NCI-H82 treated with DMSO at 0.1 percent for 48 hours (cell line): ENCODE measurements around the gene ZDHHC4.

Source experiments
- DNase-seq: peaks from one replicate; lab custom pipeline; 2025; ENCODE audit not compliant: unreplicated experiment; lab: John Stamatoyannopoulos, UW

The ZDHHC4 gene

DNA sequence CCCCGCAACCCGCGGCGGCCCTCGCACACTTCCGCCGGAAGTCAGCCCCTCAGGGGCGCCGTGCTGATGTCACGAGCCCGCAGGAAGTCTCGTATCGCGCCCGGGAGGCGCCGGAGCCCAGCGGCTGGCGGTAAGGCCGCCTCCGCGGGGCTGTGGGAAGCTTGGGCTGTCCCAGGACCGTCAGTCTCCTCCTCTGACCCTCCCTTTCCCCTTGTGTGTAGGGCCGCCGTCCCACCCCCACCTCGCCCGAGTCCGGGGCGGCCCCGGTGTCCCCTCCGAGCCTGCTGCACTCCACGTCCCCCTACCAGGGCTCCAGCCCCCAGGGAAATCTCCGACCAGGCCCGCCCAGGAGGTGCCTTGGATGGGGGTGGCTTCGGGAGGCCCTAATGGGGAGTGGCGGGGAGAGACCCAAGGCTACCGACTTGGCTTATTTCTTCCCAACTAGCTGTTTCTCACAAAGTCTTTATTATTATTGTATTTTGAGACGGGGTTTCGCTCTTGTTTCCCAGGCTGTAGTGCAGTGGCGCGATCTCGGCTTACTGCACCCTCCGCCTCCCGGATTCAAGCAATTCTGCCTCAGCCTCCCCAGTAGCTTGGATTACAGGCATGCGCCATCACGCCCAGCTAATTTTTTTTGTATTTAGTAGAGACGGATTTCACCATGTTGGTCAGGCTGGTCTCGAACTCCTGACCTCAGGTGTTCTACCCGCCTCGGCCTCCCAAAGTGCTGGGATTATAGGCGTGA lies at the start of gene ZDHHC4:
Gene ZDHHC4, plus strand, starts transcription at position 86 of the 745 bp plus-strand sequence. CDS start 3,108 bp downstream, outside the sequence.
- DNase-seq, result peak; percentile 47

DNA sequence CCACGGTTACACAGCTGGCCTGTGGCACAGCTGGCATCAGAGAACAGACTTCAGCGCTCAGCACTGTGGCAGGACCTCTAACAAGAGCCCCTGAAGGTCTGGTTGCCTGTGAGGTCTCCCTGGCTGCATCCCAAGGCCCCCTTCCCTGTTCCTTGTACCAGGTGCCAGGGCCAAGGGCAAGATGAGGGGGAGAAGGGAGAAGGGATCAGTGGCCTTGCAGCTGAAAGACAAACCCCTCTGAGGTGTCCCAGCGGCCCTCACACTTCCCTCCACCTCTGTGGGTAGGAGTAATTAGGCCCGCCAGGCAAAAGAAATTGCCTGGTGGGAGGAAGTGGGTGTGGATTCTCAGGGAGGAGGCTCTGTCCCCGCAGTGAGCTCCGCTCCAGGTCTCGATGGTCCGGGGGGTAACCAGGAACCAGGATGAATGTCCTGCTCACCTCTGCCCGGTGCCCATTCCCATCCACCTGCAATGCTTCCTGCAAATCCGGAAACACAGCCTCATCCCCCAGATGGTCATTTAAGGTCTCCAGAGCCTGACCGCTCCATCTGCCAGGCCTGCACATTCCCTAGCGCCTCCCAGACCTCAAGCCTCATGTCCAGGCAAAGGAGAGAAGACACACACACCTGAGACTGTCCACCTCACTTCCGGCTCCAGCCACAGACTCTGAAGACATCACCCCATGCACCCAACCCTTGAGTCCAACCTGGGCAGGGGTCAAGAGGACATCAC lies 48.7 kb upstream of the ZDHHC4 start:
- DNase-seq, result no peak

DNA sequence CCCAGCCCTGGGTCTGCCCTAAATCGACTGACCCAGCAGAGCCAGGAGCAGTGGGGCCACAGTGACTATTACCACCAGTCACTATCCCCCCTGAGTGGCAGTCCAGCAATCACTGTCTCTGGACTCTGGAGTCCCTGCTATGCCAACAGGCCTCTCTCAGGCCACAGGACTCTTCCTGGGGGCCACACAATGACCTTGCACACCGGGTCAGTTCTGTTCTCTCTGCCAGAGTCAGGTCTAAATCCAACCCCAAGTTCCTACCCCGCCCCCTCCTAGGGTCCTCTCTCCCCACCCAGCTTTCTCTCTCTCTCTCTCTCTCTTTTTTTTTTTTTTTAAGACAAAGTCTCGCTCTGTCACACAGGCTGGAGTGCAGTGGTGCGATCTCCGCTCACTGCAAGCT lies 47.6 kb upstream of the ZDHHC4 start:
- DNase-seq, result no peak

DNA sequence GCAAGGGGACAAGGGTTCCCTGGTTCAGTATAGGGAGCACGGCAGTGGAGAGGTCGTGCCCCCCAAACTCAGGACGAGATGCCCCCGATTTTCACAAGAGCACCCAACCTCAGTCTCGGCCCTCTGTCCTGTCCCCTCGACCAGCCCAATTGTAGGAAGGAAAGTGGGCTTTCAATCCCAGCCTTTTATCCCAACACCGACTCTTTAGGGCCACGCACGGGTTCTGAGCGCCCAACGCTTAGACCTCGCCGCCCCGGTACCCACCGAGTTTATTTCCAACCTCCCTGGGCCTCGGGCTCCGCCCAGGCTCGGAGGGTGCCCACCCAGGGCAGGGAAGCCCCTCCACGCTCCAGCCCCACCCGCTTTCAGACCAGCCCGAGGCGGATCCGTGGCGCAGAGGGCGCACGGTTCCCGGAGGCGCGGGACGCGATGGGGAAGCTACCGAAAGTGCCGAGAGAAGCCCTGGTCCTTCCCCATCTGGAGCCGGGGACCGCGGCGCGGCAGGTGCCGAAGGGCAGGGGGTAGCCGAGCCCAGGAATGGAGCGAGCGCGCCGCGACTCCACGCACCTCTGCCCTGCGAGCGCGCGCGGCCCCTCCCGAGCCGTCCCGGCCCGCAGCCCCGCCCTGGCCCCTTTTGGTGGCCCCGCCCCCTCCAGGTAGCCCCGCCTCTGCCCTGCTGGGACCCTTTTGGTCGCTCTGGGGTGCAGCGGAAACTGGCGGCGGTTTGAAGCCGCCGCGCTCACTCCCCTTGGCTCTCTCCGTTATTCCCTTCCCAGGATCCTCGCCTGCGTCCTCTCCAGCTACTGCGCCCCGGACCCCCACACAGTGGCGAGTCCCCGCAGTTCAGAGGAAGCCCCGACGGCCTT lies 46.4 kb upstream of the ZDHHC4 start:
- DNase-seq, result no peak

DNA sequence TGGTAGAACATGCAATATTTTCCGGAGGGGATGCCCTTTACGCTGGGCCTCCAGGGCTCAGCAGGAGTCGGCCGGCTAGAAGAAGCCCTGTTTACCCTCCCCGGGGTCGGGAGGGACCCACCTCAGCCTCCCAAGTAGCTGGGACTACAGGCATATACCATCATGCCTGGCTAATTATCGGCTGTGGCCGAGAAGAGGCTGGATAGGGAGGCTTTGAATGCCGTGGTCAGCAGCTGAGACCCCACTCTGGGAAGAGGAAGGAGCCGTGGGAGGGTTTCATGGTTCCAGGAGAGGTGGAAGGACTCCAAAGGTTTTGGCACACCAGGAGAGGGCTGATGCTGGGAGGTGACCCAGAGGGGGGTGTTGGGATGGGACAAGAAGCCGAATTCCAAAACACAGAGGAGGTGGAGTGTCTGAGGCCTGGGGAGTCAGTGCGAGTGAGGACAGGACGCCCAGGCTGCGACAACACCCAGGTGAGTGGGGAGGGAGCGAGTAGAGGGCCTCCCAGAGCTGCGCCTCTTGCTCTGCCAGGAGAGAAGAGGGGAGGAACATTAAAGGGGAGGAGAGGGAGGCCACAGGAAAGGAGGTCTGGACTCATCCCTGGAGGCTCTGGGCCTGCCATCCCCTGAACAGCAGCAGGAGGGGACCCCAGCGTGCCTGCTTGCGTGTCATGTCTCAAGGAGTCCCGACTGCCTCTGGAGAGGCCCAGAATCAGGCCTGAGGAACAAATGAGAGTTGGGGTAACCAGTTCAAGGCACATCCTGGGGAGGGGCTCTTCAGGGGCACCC lies 45.6 kb upstream of the ZDHHC4 start:
- DNase-seq, result no peak

DNA sequence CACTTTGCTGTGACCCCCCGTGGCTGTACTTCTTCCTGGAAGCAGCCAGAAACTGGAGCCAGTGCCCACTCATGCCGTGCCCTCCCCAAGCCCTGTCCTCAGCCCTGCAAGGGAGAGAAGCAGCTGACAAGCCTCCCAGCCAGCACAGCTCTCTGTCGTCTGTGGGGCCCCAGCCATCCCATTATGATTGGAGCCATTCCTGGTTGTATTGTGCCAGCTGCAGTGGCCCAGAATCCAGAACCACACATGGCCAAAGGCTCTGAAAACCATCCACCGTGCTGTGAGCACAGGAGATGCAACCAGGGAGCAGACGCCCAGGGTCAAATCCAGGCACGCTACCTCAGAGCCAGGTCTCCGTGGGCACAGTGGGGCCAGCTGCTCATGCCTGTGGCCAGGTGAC lies 44.7 kb upstream of the ZDHHC4 start:
- no peak for DNase-seq

DNA sequence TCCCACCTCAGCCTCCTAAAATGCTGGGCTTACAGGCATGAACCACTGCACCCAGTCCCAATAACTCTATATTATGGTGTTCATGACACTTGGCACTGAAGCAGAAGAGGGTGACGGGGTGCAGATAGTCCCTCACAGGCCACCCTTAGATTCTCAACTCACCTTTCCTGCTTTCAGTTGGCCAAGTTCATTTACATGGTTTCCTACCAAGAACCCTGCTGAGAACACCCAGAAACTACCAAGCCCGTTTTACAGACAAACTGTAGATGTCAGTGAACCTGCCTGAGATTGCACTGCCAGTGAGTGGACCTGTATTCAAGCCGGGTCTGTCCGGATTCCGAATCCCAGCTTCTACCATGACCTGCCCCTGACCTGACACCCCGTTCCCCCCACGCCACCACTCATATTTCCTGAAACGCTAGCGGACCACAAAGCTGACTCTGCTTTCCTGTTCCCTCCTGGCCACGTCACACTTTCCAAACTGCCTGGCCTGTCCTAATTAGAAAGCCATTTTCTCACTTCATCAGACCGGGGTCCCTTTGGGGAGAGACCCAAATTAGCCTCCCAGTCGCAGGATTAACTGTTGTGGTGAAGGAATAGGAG lies 43.3 kb upstream of the ZDHHC4 start:
- DNase-seq, result no peak

DNA sequence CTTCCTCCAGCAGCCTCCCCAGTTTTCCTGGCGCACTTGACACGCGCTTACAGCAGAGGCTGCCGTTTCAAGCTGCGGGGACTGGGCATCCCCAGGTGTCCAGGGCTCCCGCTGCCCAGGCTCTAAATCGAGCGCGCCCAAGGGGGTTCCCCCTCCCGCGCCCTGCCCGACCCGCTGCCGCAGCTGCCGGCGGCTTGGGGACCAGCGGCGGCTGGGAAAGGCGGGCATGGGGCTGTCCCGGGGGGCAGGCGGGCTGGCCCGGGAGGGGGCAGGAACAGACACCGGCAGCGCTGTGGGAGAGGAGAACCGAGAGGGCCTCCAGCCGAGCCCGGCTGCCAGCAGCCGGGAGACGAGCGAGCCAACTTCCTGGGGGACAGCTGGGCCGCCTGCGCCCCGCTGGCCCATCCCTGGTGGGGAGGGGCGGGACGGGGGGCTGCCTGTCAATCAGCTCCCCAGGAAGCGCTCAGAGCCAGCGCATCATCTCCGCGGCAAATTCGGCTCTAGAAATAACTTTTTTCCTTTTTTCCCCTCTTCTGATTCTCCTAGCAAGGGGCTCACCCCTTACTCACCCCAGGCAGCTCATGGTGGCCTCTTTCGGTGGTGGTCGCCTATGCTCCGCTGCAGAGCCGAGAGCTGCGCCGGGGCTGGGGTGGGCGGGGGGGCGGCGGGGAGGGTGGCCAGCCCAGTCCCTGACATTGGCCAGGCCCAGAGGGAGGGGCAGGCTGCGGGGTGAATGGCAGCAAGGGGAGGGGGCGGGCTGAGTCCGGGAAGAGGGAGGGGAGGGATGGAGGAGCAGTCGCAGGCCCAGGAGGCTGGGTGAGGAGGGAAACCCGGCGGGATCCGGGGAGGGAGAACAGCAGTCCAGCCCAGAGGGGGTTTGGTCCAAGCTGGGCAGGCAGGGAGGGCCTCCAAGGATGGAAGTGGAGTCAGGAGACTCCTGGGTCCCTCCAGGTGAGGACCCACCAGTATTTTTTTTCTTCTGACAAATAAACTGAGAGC lies 40.7 kb upstream of the ZDHHC4 start:
- DNase-seq, result no peak

DNA sequence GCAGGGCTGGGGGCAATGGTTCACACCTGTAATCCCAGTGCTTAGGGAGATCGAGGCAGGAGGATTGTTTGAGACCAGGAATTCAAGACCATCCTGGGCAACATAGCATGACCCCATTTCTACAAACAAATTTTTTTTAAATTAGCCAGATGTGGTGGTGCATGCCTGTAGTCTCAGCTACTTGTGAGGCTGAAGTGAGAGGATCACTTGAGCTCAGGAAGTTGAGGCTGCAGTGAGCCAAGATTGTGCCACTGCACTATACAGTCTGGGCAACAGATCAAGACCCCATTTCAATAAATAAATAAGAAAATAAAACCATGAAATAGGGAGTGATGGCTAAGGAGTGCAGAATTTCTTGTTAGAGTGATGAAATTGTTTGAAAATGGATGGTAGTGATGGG lies 34.9 kb upstream of the ZDHHC4 start:
- DNase-seq, result no peak

DNA sequence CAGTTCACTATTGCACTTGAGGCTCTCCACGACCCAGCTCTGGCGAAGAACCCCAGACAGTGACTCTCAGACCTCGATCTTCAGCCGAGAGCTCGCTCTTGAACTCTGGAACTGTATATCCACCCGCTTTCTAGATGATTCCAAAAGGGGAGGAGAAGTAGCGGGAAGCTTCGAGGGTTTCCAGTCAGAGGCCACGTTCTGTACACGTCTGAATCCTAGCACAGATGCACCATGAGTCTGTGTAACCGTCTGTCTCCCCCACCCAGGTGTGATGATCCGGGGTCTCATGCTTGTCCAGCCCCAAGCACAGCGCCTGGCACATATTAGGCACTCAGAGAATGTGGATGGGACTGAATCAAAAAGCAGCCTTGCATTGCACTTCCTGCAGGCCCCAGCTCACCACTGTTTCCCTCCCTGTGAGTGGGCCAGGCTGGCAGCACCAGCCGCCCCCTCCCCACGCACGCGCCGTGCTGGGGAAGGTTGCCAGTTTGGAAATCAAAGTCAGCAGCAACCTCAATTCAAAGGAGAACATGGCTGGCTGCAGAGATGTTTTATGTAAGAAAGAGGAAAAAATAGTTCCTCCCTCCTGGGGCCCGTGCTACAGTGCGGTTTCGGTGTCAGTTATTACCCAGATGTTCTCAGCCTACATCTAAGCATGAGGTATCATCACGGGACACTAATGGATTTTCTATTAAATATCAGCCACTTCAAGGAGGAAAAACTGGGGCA lies 31.7 kb upstream of the ZDHHC4 start:
- DNase-seq, result no peak

DNA sequence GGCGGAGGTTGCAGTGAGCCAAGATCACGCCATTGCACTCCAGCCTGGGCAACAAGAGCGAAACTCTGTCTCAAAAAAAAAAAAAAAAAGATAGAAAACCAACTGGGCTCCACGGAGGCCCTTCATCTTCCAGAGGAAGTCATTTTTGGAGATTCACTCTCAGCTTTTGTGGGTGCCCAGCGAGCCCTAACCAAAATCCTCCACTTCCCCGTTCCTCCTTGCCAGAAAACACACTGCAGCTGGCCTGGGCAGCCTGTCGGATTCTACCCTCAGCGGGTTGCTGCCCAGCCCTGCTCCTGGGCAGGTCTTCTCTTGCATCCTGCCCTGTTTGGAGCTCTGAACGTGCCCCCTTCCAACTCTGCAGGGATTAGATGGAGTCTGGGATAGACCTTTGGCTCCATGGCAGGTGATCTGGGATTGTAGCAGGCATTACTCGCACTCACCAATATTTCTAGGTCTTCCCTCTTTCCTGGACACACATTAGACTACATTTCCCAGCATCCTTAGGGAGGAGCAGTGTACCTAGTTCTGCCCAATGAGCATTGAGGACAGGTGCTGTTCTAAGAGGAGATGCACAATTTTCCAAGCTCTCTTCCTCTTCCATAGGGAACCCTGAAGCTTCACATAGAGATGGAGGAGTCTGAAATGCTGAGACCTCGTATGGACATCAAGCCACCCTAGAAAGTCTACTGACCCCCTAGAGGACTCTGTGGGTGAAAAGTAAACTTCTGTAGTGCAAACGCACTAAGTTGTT lies 30.6 kb upstream of the ZDHHC4 start:
- no peak for DNase-seq

DNA sequence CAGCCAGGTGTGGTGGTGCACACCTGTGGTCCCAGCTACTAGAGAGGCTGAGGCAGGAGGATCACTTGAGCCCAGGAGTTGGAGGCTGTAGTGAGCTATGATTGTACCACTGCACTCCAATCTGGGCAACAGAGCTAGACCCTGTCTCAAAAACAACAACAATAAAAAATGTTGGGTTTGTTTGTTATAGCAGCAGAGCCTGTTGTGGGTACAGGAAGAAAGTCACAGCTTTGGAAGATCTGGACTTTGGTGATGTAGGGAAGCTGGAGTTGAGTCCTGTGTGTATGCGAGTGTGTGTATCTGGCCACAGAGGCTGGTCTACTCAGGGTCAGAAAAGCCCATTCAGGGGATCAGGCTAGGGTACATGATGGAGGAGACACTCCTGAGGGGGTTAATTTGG lies 29.9 kb upstream of the ZDHHC4 start:
- no peak for DNase-seq

DNA sequence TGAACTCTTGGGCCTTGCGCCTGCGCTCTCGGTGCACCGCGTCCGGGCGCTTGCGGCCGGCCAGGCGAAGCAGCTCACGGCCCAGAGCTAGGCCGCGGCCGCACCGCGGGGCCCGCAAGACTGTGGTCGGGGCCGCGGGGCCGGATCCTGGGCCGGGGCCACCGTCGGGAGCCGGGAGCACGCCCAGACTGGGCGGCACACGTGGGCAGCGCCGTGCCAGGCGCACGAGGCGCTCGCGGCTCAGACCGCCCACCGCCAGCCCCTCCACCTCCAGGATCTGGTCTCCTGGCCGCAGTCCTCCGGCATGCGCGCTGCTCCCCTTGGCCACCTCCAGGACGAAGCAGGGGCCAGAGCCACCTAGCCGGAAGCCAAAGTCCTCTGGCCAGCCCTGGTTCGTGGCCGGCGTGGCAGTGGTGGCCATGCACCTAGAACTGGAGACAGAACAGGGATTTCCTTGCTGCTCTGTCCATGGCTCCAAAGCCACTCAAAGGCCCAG lies 26.2 kb upstream of the ZDHHC4 start, which contains the start of gene GRID2IP:
Gene GRID2IP, minus strand, starts transcription at position 446 of the 496 bp plus-strand sequence. Its CDS starts 25 bp downstream, at position 421.
- DNase-seq, result no peak

DNA sequence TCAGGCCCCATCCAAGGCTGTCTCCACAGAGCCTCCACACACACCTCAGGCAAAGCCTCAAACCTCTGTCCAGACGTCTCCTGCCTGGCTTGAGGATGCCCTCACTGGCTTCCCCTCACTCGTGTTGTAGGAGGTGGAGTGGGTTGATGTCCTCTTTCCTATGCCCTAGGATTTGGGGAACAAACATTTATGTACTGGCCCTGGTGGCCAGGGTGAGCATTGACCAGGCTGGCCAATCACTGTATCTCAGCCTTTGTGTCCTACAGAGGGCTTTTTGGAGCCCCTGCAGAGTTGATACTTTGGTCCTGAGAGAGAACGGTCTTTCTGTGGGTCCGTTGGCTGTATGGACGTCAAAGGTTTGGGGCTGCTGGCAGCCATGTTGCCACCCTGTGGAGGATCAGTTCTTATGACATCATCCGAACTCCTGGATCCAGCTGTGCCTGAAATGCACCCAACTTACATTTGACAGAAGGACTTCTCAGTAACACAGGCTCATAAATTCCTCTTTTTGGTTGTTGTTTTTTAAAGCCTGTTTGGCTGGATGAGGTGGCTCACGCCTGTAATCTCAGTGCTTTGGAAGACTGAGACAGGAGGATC lies 23.7 kb upstream of the ZDHHC4 start:
- DNase-seq, result no peak

DNA sequence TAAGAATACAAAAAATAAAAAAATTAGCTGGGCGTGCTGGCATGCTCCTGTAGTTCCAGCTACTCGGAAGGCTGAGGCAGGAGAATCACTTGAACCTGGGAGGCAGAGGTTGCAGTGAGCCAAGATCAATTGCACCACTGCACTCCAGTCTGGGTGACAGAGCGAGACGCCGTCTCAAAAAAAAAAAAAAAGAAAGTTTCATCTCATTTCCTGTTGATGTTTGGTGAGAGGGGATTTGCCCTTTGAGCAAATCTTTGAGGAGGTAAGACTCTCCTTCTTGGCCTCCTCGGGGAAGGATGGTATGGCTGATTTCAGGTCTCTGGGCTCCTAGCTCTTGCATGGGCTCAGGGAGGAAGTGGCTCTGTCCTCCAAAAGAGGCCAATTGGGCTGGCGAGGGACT lies 22.4 kb upstream of the ZDHHC4 start:
- DNase-seq, result no peak

DNA sequence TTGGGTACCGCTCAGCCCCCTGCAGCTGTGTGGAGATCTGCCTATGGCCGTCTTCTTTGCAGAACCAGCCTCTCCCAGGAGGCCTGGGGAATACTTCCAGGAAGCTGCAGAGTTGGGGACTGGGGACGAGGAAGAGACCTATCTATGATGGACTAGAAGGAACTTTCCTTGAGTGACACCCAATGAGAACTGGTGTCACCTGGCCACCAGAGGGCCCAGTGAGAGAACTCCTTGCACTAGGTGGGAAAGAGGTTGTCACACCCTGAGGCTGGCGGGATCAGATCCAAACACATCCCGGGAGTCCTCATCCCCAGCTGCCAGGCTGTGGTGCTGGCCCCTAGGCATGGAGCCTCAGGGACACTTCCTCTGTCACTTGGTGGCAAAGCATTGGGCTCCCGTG lies 21.1 kb upstream of the ZDHHC4 start:
- no peak for DNase-seq

DNA sequence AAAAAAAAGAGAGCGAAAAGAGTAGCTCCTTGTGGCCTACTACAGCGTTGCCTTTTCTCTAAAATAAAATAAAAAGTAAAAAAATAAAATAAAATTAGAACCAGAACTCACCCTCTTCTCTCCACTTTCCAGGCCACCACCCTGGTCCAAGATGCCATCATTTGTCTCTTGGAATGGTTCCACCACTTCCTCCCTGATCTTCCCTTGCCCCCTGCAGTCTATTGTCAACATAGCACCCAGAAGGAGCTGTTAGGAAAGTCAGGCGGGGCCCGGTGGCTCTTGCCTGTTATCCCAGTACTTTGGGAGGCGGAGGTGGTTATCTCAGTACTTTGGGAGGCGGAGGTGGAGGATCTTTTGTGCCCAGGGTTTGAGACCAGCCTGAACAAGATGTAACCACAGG lies 18.4 kb upstream of the ZDHHC4 start:
- DNase-seq, result peak; percentile 38
